Measurements from ENCODE around the gene TBC1D2B. TPM values are rescaled to one million over a fixed set of nuclear protein-coding genes. Genes with fewer than 3 reads are reported as not detected.
A peak's percentile ranks its signal among the peaks of the same experiment; 100 is the strongest.
"Not testable (repeated sequence)": the region's sequence is repeated elsewhere in the genome, so short reads cannot be mapped to it uniquely, and the experiment has no call there.

TBC1D2B gene
- total RNA-seq, 1 donor from 2014 or later: 103 TPM

- intact Hi-C loops (cut with DNase I): no loop called here
- DNase-seq (ENCODE audit: low spot score): no peak
- no peak for ATAC-seq
These were observed 78.9 kb downstream of the TBC1D2B start for GRCh38 chr15:77998592-77998991.

DNA sequence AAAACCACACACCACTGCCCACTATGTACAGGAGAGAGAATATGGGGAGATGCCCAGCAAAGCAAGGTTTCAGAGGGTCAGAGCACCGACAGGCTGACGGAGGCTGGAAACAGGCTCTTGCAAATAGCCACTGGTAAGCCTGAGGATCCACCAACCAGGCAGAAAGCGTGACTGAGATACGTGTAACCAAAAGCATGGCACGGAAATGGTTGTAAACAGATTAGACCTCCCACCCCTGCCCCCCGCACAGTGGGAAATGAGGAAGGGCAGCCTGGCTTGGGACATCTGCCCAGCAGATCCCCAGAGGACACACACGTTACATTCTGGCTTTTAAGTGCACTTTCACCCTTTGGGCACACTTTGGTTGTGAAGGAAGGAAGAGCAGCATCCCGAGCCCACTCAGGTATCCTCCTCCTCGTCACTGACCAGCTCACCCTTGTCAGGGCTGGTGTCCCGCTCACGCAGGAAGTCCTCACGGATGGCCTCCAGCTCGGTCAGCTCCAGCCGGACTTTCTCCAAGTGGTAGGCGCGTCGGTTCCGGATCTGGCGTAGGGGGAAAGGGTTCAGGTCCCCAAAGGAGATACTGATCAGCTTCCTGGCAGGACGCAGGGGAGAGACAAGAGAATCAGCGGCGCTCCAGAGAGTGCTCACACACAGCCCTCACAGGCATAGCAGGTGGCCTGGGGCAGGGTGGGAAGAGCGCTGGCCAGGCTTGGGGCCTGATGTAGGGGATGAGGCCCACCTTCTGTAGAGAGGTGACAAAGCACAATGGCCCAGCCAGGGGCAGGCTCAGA is 79.6 kb downstream of the TBC1D2B start:
- intact Hi-C loops (cut with DNase I); ATAC-seq; DNase-seq (ENCODE audit: low spot score): not testable (repeated sequence)

DNA sequence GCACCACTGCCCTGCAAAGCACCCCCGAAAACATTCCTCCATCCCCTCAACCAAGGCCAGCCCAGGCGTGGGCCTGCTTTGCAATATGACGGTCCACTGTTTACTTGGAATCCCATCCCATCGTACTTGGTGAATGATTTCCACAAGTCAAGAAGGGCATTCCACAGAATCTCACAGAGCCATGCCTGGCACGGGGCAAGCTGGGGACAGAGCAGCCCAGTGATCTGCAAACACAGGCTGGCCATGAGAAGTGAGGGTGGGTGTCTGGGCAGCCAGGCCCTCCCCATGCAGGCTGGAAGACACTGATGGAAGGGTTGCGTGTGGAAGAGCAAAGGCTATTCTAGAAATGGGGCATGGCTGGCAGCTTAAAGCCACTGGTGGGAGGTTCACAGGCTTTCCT is 80.3 kb downstream of the TBC1D2B start:
- ATAC-seq; intact Hi-C loops (cut with DNase I); DNase-seq (ENCODE audit: low spot score): not testable (repeated sequence)

GRCh38 chr15:77996713-77997171 is 80.8 kb downstream of the TBC1D2B start:
- peak; percentile 52 for ATAC-seq
- DNase-seq (ENCODE audit: low spot score); intact Hi-C loops (cut with DNase I): not testable (repeated sequence)

GRCh38 chr15:77996226-77996625 is 81.3 kb downstream of the TBC1D2B start:
- intact Hi-C loops (cut with DNase I); DNase-seq (ENCODE audit: low spot score); ATAC-seq: not testable (repeated sequence)

GRCh38 chr15:77995537-77995918 is 82.0 kb downstream of the TBC1D2B start:
- DNase-seq (ENCODE audit: low spot score); ATAC-seq; intact Hi-C loops (cut with DNase I): not testable (repeated sequence)

- DNase-seq (ENCODE audit: low spot score): peak; percentile 6
- intact Hi-C loops (cut with DNase I); ATAC-seq: not testable (repeated sequence)
These were observed 82.5 kb downstream of the TBC1D2B start for GRCh38 chr15:77994893-77995536.

DNA sequence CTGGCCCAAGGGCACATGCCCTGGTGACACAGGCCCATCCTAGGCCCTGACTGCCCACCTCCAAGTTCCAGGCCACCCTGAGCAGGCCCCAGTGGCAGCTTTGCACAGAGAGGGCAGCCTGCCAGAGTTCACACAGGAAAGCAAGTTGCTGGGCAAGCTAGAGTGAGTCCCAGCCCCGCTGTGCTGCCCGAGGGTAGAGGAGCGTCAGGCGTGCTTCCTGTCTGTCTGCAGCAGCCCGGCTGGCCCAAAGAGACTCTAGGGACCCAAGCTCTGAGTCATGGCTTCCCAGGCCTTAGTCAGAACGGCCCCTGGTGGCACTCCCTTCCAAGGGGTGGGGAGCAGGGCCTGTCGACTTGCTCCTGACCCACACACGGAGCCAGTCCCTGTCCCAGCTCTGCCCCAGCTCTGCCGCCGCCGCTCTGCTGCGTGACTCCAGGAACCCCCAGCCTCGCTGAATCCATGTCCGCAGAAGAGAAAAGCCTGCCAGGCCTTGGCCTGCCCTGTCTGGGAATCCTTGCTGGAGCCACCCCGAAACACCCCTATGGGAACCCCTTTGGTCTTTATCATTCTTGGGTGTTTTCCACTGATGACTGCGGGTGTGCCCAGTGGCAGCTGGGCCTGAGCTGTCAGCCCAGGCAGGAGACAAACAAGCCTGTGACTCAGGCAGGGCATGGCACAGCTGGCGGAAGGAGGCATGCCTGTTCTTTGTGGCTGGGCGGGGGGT is 83.4 kb downstream of the TBC1D2B start:
- DNase-seq (ENCODE audit: low spot score): peak; percentile 83

GRCh38 chr15:77993374-77993911 is 84.1 kb downstream of the TBC1D2B start:
- intact Hi-C loops (cut with DNase I): no loop called here
- DNase-seq (ENCODE audit: low spot score): peak; percentile 61
- no peak for ATAC-seq

More for the DNA sequence above, 83.4 kb downstream of the TBC1D2B start:
- peak; percentile 61 for ATAC-seq
- intact Hi-C loops (cut with DNase I): not testable (repeated sequence)

DNA sequence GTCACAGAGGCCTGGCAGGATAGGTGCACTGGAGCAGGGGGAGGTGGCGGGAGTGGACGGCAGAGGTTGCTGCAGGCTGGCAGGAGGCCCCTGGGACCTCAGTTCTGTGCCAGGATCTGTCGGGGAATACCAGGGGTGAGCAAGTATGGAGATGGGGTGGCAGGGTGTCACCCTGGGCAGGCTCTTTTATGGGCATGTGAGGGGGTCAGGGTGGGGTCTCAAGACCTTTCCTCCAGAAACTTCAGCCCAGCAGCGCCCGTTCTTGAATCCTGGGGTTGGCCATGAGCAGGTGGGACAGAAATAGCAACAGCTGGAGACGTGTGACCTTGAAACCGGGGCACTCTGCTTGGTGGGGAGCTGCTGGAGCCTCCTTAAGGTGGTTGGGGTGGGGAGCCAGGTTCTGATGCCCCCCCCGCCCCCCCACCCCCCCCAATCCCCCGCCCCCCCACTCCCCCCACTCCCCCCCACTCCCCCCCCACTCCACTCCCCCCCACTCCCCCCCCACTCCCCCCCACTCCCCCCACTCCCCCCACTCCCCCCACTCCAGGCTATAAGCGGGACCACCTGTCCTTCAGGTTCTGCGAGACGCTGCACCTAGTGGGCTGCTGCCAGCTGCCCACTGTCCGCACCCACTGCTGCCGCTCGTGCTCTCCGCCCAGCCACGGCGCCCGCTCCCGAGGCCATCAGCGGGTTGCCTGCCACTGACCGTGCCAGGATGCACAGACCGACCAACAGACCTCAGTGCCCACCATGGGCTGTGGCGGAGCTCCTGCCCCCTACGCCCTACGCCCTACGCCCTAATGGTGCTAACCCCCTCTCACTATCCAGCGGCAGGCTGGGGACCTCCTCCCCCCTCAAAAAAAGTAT is 84.9 kb downstream of the TBC1D2B start:
- no peak for ATAC-seq
- peak; percentile 61 for DNase-seq (ENCODE audit: low spot score)
- intact Hi-C loops (cut with DNase I): no loop called here

GRCh38 chr15:77991658-77992201 is 85.8 kb downstream of the TBC1D2B start:
- intact Hi-C loops (cut with DNase I): not testable (repeated sequence)
- peak; percentile 67 for ATAC-seq
- peak; percentile 74 for DNase-seq (ENCODE audit: low spot score)

- intact Hi-C loops (cut with DNase I): no loop called here
- DNase-seq (ENCODE audit: low spot score) (peak; percentile 56), ATAC-seq (no peak)
These were observed 86.5 kb downstream of the TBC1D2B start for GRCh38 chr15:77991029-77991406.

DNA sequence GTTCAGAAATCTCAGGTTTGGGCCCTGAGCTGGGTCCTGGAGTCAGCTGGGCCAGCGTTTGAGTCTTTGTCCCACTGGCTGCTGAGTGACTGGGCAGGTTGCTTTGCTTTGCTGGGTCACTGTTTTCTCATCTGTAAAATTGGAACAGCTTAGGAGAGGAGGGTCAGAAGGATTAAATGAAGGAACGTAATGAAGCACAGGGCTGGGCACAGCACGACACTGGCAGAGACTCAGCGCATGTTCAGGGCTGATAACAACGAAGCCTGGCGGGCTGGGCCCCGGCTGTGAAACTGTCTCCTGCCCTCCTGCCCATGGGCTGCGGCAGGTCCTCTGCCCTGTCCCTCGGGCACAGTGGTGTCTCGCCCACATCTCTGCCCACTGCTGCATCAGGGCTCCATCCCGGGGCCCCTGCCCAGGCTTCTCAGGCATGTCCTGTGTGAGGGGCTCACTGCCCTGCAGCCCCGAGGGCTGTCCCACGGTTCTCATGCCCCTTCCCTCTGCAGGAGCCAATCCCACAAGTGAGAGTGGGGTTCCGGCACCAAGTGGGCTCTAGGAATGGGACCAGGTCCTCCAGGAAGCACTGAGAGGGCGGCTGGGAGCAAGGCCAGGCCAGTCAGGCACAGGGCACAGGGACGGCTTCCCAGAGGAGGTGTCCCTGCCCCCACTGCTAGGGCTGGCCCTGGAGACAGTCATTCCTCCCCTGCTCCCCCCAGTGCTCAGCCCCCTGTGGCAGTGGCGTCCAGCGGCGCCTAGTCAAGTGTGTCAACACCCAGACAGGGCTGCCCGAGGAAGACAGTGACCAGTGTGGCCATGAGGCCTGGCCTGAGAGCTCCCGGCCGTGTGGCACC is 88.0 kb downstream of the TBC1D2B start:
- intact Hi-C loops (cut with DNase I): no loop called here
- DNase-seq (ENCODE audit: low spot score) (peak; percentile 51), ATAC-seq (no peak)

GRCh38 chr15:77988347-77989295 is 88.9 kb downstream of the TBC1D2B start:
- peak; percentile 53 for DNase-seq (ENCODE audit: low spot score)
- intact Hi-C loops (cut with DNase I): no loop called here

GRCh38 chr15:77987765-77988136 is 89.8 kb downstream of the TBC1D2B start:
- intact Hi-C loops (cut with DNase I); DNase-seq (ENCODE audit: low spot score); ATAC-seq: not testable (repeated sequence)

More at GRCh38 chr15:77988347-77989295, 88.9 kb downstream of the TBC1D2B start:
- no peak for ATAC-seq

Measured in sciatic nerve (tissue), 2 donors.